MCF 10A (cell line): ENCODE measurements around the gene ARL13B. TPM values are rescaled to one million over a fixed set of nuclear protein-coding genes. Genes with fewer than 3 reads are reported as not detected.

Experiments used
- BruUV-seq: library from RNA; stranded (reverse); fragments of 400-500 nt; replicated peaks from 2 replicates; lab custom pipeline; 2021; lab: Mats Ljungman, UMichigan
- CTCF ChIA-PET: fragments of 300-600 bp; sonication (Branson Sonifier 250); formaldehyde crosslinking; extraction: SDS; loops from one replicate; lab custom pipeline; 2021; ENCODE audit warnings: antibody characterized with exemption, inconsistent platforms; lab: Yijun Ruan, JAX
- POLR2A ChIA-PET: fragments of 300-600, 350-650 bp; sonication (Branson Sonifier 250); formaldehyde crosslinking; extraction: SDS; loops from one replicate; lab custom pipeline; 2020; ENCODE audit warnings: antibody characterized with exemption, inconsistent platforms; lab: Yijun Ruan, JAX
- DNase-seq: peaks from one replicate; pipeline ENCODE4 v3.0.0-alpha.2; 2018; ENCODE audit not compliant: unreplicated experiment
- H3K27ac Mint-ChIP-seq: one replicate; pipeline ENCODE4 v1.8.0; 2022; ENCODE audit warnings: mild to moderate bottlenecking, low read depth, mixed read lengths; ENCODE audit not compliant: unreplicated experiment
- H3K27me3 Mint-ChIP-seq: one replicate; pipeline ENCODE4 v1.8.0; 2022; ENCODE audit warnings: mixed read lengths; ENCODE audit not compliant: insufficient read depth, unreplicated experiment
- H3K36me3 Mint-ChIP-seq: one replicate; pipeline ENCODE4 v1.8.0; 2022; ENCODE audit warnings: mild to moderate bottlenecking, moderate library complexity, mixed read lengths; ENCODE audit not compliant: insufficient read depth, unreplicated experiment
- H3K4me1 Mint-ChIP-seq: one replicate; pipeline ENCODE4 v1.8.0; 2022; ENCODE audit warnings: mixed read lengths; ENCODE audit not compliant: insufficient read depth, unreplicated experiment
- H3K4me3 Mint-ChIP-seq: one replicate; pipeline ENCODE4 v1.8.0; 2022; ENCODE audit warnings: mild to moderate bottlenecking, moderate library complexity, mixed read lengths; ENCODE audit not compliant: unreplicated experiment
- H3K9me3 Mint-ChIP-seq: one replicate; pipeline ENCODE4 v1.8.0; 2022; ENCODE audit warnings: mixed read lengths; ENCODE audit not compliant: unreplicated experiment
- intact Hi-C: fragments of 100-400 bp; cut with micrococcal nuclease; formaldehyde crosslinking; loops from 2 replicates; pipeline ENCODE4 v1.14.1; 2022
- total RNA-seq: library from RNA; stranded (reverse); gene quantifications from 2 replicates; pipeline ENCODE4 v1.2.3, GENCODE V29; 2022
- TF ChIP-seq, protein P1 (sequence below): fragments of 200-600 bp; IDR thresholded peaks from one replicate; pipeline ENCODE4 v1.8.0; 2022; ENCODE audit warnings: antibody characterized with exemption, mild to moderate bottlenecking; ENCODE audit not compliant: unreplicated experiment

ARL13B gene
- total RNA-seq, 1 experiment from 2014 or later = 22.0 TPM

GRCh38 chr3:94012185-94012584, 32.2 kb downstream of the ARL13B start:
- Mint-ChIP-seq H3K9me3 (no peaks in the 10 kb centered on the region), H3K4me1 (no peaks in the 10 kb centered on the region), H3K36me3 (no peaks in the 10 kb centered on the region), H3K27me3 (no peaks in the 10 kb centered on the region), H3K27ac (no peak overlapping the region), H3K4me3 (no peak overlapping the region)
- CTCF ChIA-PET = interaction anchor here (2.4 kb wide), 1 partner anchor 57 kb away, joined by 6 read pairs; no protein-coding TSS in a partner anchor
- POLR2A ChIA-PET = interaction anchor here (2.4 kb wide), 1 partner anchor 50 kb away, joined by 12 read pairs; the partner anchor contains the start of genes DHFR2 and NSUN3
- DNase-seq = no peak
- no TSS peak for BruUV-seq
- intact Hi-C loops = no loop called here
- TF ChIP-seq, protein P1, sequence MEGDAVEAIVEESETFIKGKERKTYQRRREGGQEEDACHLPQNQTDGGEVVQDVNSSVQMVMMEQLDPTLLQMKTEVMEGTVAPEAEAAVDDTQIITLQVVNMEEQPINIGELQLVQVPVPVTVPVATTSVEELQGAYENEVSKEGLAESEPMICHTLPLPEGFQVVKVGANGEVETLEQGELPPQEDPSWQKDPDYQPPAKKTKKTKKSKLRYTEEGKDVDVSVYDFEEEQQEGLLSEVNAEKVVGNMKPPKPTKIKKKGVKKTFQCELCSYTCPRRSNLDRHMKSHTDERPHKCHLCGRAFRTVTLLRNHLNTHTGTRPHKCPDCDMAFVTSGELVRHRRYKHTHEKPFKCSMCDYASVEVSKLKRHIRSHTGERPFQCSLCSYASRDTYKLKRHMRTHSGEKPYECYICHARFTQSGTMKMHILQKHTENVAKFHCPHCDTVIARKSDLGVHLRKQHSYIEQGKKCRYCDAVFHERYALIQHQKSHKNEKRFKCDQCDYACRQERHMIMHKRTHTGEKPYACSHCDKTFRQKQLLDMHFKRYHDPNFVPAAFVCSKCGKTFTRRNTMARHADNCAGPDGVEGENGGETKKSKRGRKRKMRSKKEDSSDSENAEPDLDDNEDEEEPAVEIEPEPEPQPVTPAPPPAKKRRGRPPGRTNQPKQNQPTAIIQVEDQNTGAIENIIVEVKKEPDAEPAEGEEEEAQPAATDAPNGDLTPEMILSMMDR = no peak

DNA sequence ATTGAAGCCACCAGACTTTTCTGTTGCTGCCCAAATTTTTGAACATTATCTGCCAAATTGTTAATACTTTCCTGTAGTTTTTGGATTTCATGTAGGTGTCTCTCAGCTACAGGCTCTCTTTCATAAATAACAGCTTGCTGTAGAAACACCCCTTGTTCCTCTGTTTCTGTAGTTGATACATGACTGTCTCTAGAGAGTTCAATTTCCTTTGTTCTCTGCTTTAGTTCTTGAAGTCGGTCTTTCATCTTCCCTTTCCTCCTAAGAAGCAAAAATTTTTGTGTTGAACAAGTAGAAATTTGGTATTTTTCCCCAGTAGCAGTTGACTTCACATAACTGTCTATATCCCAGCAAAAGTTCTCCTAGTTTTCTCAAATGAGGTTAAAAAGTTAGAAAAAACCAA, 35.1 kb downstream of the ARL13B start:
- ChIA-PET POLR2A (interaction anchor here (0.6 kb wide), 1 partner anchor 8 kb away, joined by 3 read pairs; no protein-coding TSS in a partner anchor), CTCF (interaction anchor here (2.0 kb wide), 1 partner anchor 11 kb away, joined by 16 read pairs; no protein-coding TSS in a partner anchor)
- Mint-ChIP-seq H3K27ac (no peak overlapping the region), H3K27me3 (no peaks in the 10 kb centered on the region), H3K4me3 (no peak overlapping the region), H3K9me3 (no peaks in the 10 kb centered on the region), H3K4me1 (peaks cover 5% of the 10 kb centered on the region), H3K36me3 (no peaks in the 10 kb centered on the region)
- intact Hi-C loops = no loop called here
- TF ChIP-seq, protein P1 = no peak
- DNase-seq = no peak
- BruUV-seq = no TSS peak

DNA sequence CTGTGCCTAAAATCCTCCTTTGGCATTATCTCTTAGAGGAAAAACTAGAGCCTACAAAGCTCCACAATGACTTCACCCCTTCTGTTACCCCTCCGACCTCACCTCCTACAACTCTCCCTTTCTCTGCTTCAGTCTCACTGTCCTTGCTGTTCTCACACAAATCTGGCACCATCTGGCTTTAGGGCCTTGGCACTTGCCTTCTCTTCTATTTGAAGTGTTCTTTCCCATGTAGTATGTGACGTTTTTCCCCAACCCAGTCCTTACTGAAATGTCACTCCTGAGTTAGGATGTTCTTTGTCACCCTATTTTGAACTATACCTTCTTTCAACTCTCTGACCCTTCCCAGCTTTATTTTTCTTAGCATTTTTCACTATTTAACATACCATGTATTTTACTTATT, 39.7 kb downstream of the ARL13B start:
- Mint-ChIP-seq H3K9me3 (no peaks in the 10 kb centered on the region), H3K27ac (no peak overlapping the region), H3K36me3 (no peaks in the 10 kb centered on the region), H3K27me3 (no peaks in the 10 kb centered on the region), H3K4me1 (peaks cover 10% of the 10 kb centered on the region), H3K4me3 (no peak overlapping the region)
- TF ChIP-seq, protein P1 = no peak
- no peak for DNase-seq
- ChIA-PET POLR2A (no interaction called here), CTCF (interaction anchor here (0.7 to 1.0 kb wide), 3 partner anchors 16 to 50 kb away, joined by 3 to 7 read pairs (median 3); no protein-coding TSS in a partner anchor)
- intact Hi-C loops = no loop called here
- BruUV-seq = no TSS peak

DNA sequence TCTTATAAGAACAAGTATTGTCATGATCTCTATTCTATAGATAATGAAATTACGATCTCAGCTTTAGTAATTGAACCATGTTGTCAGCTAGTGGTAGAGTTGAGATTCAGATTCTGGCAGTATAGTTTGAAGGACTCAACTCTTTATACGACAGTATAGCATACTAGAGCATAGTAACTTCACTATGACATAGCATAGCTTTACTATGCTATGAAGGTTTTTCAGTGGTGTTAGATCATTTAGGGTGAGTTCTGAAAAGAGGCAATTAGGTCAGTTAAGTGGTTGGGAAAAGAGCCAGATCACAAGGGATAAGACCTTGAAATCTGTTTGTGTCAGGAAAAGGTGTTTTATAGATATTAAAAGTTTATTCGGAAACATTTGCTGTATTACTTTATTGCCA, 40.3 kb downstream of the ARL13B start:
- CTCF ChIA-PET = interaction anchor here (0.7 to 1.0 kb wide), 3 partner anchors 10 to 49 kb away, joined by 3 to 7 read pairs (median 3); no protein-coding TSS in a partner anchor
- no peaks in the 10 kb centered on the region for H3K36me3 Mint-ChIP-seq

More for the DNA sequence above, 40.3 kb downstream of the ARL13B start:
- Mint-ChIP-seq H3K27ac (no peak overlapping the region), H3K4me3 (no peak overlapping the region), H3K9me3 (no peaks in the 10 kb centered on the region), H3K27me3 (no peaks in the 10 kb centered on the region), H3K4me1 (peaks cover 10% of the 10 kb centered on the region)
- BruUV-seq = no TSS peak
- TF ChIP-seq, protein P1 = no peak
- POLR2A ChIA-PET = interaction anchor here (1.2 kb wide), 1 partner anchor 19 kb away, joined by 3 read pairs; no protein-coding TSS in a partner anchor
- no peak for DNase-seq
- intact Hi-C loops = no loop called here
